OCI-LY7 (cell line): ENCODE data around the gene MFGE8.

Experiments
- EZH2phosphoT487 ChIP-seq: fragments of 200-600 bp; sonication (generic); IDR thresholded peaks from 2 replicates; pipeline ENCODE4 v1.6.1; 2018; ENCODE audit warnings: low read depth, borderline replicate concordance, mild to moderate bottlenecking, mixed run types, antibody characterized with exemption, low read length, moderate library complexity, mixed read lengths
- TF ChIP-seq, protein P1 (sequence below): fragments of 200-600 bp; sonication (generic); conservative IDR thresholded peaks from 2 replicates; pipeline ENCODE4 v1.5.1; 2014; ENCODE audit warnings: mild to moderate bottlenecking, antibody characterized with exemption, low read length, moderate library complexity, mixed read lengths

DNA sequence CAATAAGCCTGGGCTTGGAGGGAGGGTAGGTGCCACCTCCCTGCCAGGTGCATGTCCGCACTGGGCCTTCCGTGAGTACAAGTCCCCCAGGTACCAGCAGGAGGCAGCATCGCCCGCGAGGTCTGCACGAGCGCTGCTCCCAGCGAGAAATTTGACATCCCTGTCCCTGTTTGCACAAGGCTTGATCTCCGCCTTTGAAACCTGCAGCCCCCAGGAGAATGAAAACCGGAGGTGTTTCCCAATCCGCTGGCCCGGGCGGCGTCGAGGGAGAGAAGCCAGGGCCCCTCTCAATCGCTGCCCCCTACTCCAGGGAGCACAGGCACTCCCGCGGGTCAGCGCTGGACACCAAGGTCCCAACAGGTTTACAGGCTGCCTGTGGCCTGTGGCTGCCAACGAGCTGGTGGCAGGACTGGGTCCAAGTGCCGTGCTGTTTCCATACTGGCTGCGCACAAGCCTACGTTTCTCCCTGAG is 18.8 kb downstream of the MFGE8 start:
- TF ChIP-seq, protein P1, sequence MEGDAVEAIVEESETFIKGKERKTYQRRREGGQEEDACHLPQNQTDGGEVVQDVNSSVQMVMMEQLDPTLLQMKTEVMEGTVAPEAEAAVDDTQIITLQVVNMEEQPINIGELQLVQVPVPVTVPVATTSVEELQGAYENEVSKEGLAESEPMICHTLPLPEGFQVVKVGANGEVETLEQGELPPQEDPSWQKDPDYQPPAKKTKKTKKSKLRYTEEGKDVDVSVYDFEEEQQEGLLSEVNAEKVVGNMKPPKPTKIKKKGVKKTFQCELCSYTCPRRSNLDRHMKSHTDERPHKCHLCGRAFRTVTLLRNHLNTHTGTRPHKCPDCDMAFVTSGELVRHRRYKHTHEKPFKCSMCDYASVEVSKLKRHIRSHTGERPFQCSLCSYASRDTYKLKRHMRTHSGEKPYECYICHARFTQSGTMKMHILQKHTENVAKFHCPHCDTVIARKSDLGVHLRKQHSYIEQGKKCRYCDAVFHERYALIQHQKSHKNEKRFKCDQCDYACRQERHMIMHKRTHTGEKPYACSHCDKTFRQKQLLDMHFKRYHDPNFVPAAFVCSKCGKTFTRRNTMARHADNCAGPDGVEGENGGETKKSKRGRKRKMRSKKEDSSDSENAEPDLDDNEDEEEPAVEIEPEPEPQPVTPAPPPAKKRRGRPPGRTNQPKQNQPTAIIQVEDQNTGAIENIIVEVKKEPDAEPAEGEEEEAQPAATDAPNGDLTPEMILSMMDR, result peak; percentile 72
- TF ChIP-seq EZH2phosphoT487, result no peak
